GM23338 (cell line): ENCODE data around the gene TTLL9. TPM values are rescaled to one million over a fixed set of nuclear protein-coding genes. Genes with fewer than 3 reads are reported as not detected.
"Not testable (repeated sequence)": the region's sequence is repeated elsewhere in the genome, so short reads cannot be mapped to it uniquely, and the experiment has no call there.

Experiments used
- ATAC-seq: fragments of 200-7000 bp; cut with Tn5 transposase; 3 replicates; pipeline ENCODE4 v1.9.1; 2020
- DNase-seq: peaks from one replicate; pipeline ENCODE4 v3.0.0-alpha.2; 2015; ENCODE audit warnings: low spot score
- H2AFZ ChIP-seq: fragments of 200-600 bp; sonication (generic); 2 replicates; pipeline ENCODE4 v1.8.0; 2016; ENCODE audit warnings: antibody characterized with exemption, mild to moderate bottlenecking, moderate library complexity
- H3F3A ChIP-seq: fragments of 200-600 bp; sonication (generic); replicated peaks from 2 replicates; pipeline ENCODE4 v1.8.0; 2017; ENCODE audit warnings: antibody characterized with exemption, mixed run types, low read depth
- H3K27ac ChIP-seq: fragments of 200-600 bp; sonication (generic); 2 replicates; pipeline ENCODE4 v1.6.1; 2016; ENCODE audit warnings: low read depth
- H3K27me3 ChIP-seq: fragments of 200-600 bp; sonication (generic); 2 replicates; pipeline ENCODE4 v1.8.0; 2016; ENCODE audit warnings: mild to moderate bottlenecking, mixed run types, moderate library complexity; ENCODE audit not compliant: insufficient read depth
- H3K36me3 ChIP-seq: fragments of 200-600 bp; sonication (generic); 2 replicates; pipeline ENCODE4 v1.8.0; 2016; ENCODE audit warnings: mild to moderate bottlenecking; ENCODE audit not compliant: insufficient read depth
- H3K4me1 ChIP-seq: fragments of 200-600 bp; sonication (generic); 2 replicates; pipeline ENCODE4 v1.8.0; 2016; ENCODE audit warnings: mild to moderate bottlenecking, moderate library complexity; ENCODE audit not compliant: insufficient read depth
- H3K4me2 ChIP-seq: fragments of 200-600 bp; sonication (generic); 2 replicates; pipeline ENCODE4 v1.7.1; 2017; ENCODE audit warnings: mixed run types
- H3K4me3 ChIP-seq: fragments of 200-600 bp; sonication (generic); 2 replicates; pipeline ENCODE4 v1.6.1; 2016; ENCODE audit warnings: mixed run types
- H3K79me2 ChIP-seq: fragments of 200-600 bp; sonication (generic); replicated peaks from 2 replicates; pipeline ENCODE4 v1.8.0; 2017; ENCODE audit warnings: mild to moderate bottlenecking; ENCODE audit not compliant: insufficient read depth
- H3K9me2 ChIP-seq: fragments of 200-600 bp; sonication (generic); 2 replicates; pipeline ENCODE4 v1.8.0; 2017; ENCODE audit not compliant: insufficient read depth
- H4K20me1 ChIP-seq: fragments of 200-600 bp; sonication (generic); replicated peaks from 2 replicates; pipeline ENCODE4 v1.8.0; 2017; ENCODE audit warnings: mild to moderate bottlenecking; ENCODE audit not compliant: insufficient read depth
- H3K27ac Mint-ChIP-seq: 2 replicates; pipeline ENCODE4 v1.8.0; 2020; ENCODE audit warnings: inconsistent platforms, mild to moderate bottlenecking, moderate library complexity, mixed read lengths
- H3K27me3 Mint-ChIP-seq: 3 replicates; pipeline ENCODE4 v1.8.0; 2022; ENCODE audit warnings: low read depth, mild to moderate bottlenecking, moderate library complexity, mixed read lengths, inconsistent platforms; ENCODE audit not compliant: insufficient read depth, poor library complexity
- H3K36me3 Mint-ChIP-seq: 3 replicates; pipeline ENCODE4 v1.8.0; 2021; ENCODE audit warnings: low read depth, mild to moderate bottlenecking, inconsistent platforms, moderate library complexity, mixed read lengths
- H3K4me1 Mint-ChIP-seq: 3 replicates; pipeline ENCODE4 v1.8.0; 2020; ENCODE audit warnings: mild to moderate bottlenecking, inconsistent platforms, mixed read lengths
- H3K4me3 Mint-ChIP-seq: 3 replicates; pipeline ENCODE4 v1.8.0; 2021; ENCODE audit warnings: moderate library complexity, mild to moderate bottlenecking, inconsistent platforms, mixed read lengths
- H3K9me3 Mint-ChIP-seq: 3 replicates; pipeline ENCODE4 v1.8.0; 2020; ENCODE audit warnings: moderate library complexity, mild to moderate bottlenecking, inconsistent platforms, mixed read lengths
- ETS1 ChIP-seq: IDR thresholded peaks from 2 replicates; pipeline ENCODE4 v1.6.1; 2016; ENCODE audit warnings: antibody characterized with exemption
- EZH2 ChIP-seq: fragments of 200-600 bp; sonication (generic); IDR thresholded peaks from one replicate; pipeline ENCODE4 v1.8.0; 2017; ENCODE audit warnings: antibody characterized with exemption, mild to moderate bottlenecking, low read depth; ENCODE audit not compliant: unreplicated experiment
- EZH2phosphoT487 ChIP-seq: fragments of 200-600 bp; sonication (generic); IDR thresholded peaks from one replicate; pipeline ENCODE4 v1.8.1; 2018; ENCODE audit warnings: antibody characterized with exemption; ENCODE audit not compliant: unreplicated experiment
- REST ChIP-seq: IDR thresholded peaks from one replicate; pipeline ENCODE4 v1.6.1; 2018; ENCODE audit warnings: antibody characterized with exemption; ENCODE audit not compliant: unreplicated experiment
- ZNF462 ChIP-seq: fragments of 250-450 bp; sonication (Bioruptor Pico); IDR thresholded peaks from 2 replicates; pipeline ENCODE4 v1.5.0; 2020; ENCODE audit warnings: mild to moderate bottlenecking, moderate library complexity
- polyA plus RNA-seq: library from polyadenylated mRNA; unstranded; fragments of >200 nt; fragmentation: Nextera tagmentation; extraction: Ambion mirVana; gene quantifications from 2 replicates; pipeline ENCODE4 v1.2.1, GENCODE V29; 2016
- total RNA-seq: library from RNA; depleted of rRNA; stranded (reverse); fragments of >200 nt; shearing (Covaris generic); gene quantifications from 2 replicates; pipeline ENCODE4 v1.2.3, GENCODE V29; 2014

The TTLL9 gene
- total and polyA plus RNA-seq, 2 experiments from 2014 or later, result not detected

- H3K4me3 Mint-ChIP-seq, H3F3A ChIP-seq, H3K36me3 ChIP-seq, H3K4me3 ChIP-seq, H3K79me2 ChIP-seq, H3K9me2 ChIP-seq, H3K9me3 Mint-ChIP-seq, H3K4me1 Mint-ChIP-seq, H3K4me1 ChIP-seq, H3K27ac ChIP-seq, H3K27me3 ChIP-seq, H3K36me3 Mint-ChIP-seq, H2AFZ ChIP-seq, H3K4me2 ChIP-seq, H4K20me1 ChIP-seq, ATAC-seq, H3K27ac Mint-ChIP-seq, DNase-seq: not testable (repeated sequence)
- H3K27me3 Mint-ChIP-seq, result peaks cover 13% of the 10 kb centered on the region
These were observed 42.4 kb upstream of the TTLL9 start for GRCh38 chr20:31828016-31828415.

- no peak overlapping the region for H2AFZ ChIP-seq
- H3K4me3 ChIP-seq, result no peak overlapping the region
- Mint-ChIP-seq H3K36me3 (no peaks in the 10 kb centered on the region; the same call in 2 of the 3 replicates), H3K27ac (no peak overlapping the region), H3K4me3 (no peak overlapping the region), H3K9me3 (peaks cover 12% of the 10 kb centered on the region), H3K4me1 (no peaks in the 10 kb centered on the region), H3K27me3 (peaks cover 12% of the 10 kb centered on the region)
- no peaks in the 10 kb centered on the region; the same call in 1 of the 2 replicates for H3K9me2 ChIP-seq
- no peaks in the 10 kb centered on the region for H3K36me3 ChIP-seq
- TF ChIP-seq EZH2phosphoT487, result no peak
- TF ChIP-seq EZH2, result no peak
- H3K4me2 ChIP-seq, result no peak overlapping the region
- ATAC-seq, result no peak
- H3K79me2 ChIP-seq, result no peaks in the 10 kb centered on the region
- H3K4me1 ChIP-seq, result no peaks in the 10 kb centered on the region; the same call in 1 of the 2 replicates
- H3F3A ChIP-seq, result 0 out of 2 replicates have a peak, but pooled peaks cover 5% of the 10 kb centered on the region
- no peaks in the 10 kb centered on the region for H3K27me3 ChIP-seq
- H4K20me1 ChIP-seq, result no peaks in the 10 kb centered on the region
- DNase-seq, result no peak
- H3K27ac ChIP-seq, result no peak overlapping the region
These were observed 40.7 kb upstream of the TTLL9 start for GRCh38 chr20:31829731-31830130.

- no peak overlapping the region for H3K27ac ChIP-seq
- no peaks in the 10 kb centered on the region; the same call in 1 of the 2 replicates for H3K9me2 ChIP-seq
- Mint-ChIP-seq H3K4me1 (no peaks in the 10 kb centered on the region), H3K27me3 (peaks cover 18% of the 10 kb centered on the region), H3K36me3 (no peaks in the 10 kb centered on the region; the same call in 2 of the 3 replicates), H3K4me3 (no peak overlapping the region), H3K27ac (no peak overlapping the region), H3K9me3 (peaks cover 15% of the 10 kb centered on the region)
- ATAC-seq (no peak), DNase-seq (no peak)
- H3K36me3 ChIP-seq, result no peaks in the 10 kb centered on the region
- H3K27me3 ChIP-seq, result no peaks in the 10 kb centered on the region
- H3K4me1 ChIP-seq, result no peaks in the 10 kb centered on the region; the same call in 1 of the 2 replicates
- H3F3A ChIP-seq, result 0 out of 2 replicates have a peak, but pooled peaks cover under 1% of the 10 kb centered on the region
- H4K20me1 ChIP-seq, result no peaks in the 10 kb centered on the region
- H2AFZ ChIP-seq, result no peak overlapping the region
- no peak overlapping the region for H3K4me2 ChIP-seq
- H3K4me3 ChIP-seq, result no peak overlapping the region
- no peaks in the 10 kb centered on the region for H3K79me2 ChIP-seq
- TF ChIP-seq REST (no peak), ZNF462 (CRISPR knock-in tag) (no peak), ETS1 (no peak)
These were observed 39.9 kb upstream of the TTLL9 start for GRCh38 chr20:31830406-31830981.
